DMS79 (cell line): Measurements from ENCODE around the gene CD200.

Experiments used
- DNase-seq: peaks from one replicate; lab custom pipeline; 2025; lab: John Stamatoyannopoulos, UW

CD200 gene

GRCh38 chr3:112333381-112334317 lies 693 bp downstream of the CD200 start:
- peak; percentile 13 for DNase-seq

- no peak for DNase-seq
Observed at GRCh38 chr3:112334691-112335433, 1.9 kb downstream of the CD200 start.

GRCh38 chr3:112335434-112335781 lies 2.5 kb downstream of the CD200 start:
- no peak for DNase-seq

GRCh38 chr3:112338021-112338726 lies 5.2 kb downstream of the CD200 start:
- DNase-seq, result no peak

GRCh38 chr3:112338727-112339056 lies 5.7 kb downstream of the CD200 start:
- no peak for DNase-seq

GRCh38 chr3:112339134-112339533 lies 6.2 kb downstream of the CD200 start:
- no peak for DNase-seq

GRCh38 chr3:112339609-112340008 lies 6.7 kb downstream of the CD200 start:
- no peak for DNase-seq

- no peak for DNase-seq
Observed at GRCh38 chr3:112341386-112341785, 8.4 kb downstream of the CD200 start.

GRCh38 chr3:112345681-112346080 lies 12.7 kb downstream of the CD200 start:
- DNase-seq, result no peak

GRCh38 chr3:112346491-112347122 lies 13.7 kb downstream of the CD200 start:
- no peak for DNase-seq

- no peak for DNase-seq
Observed at GRCh38 chr3:112348943-112349342, 16.0 kb downstream of the CD200 start.

- no peak for DNase-seq
Observed at GRCh38 chr3:112349557-112349956, 16.6 kb downstream of the CD200 start.

- no peak for DNase-seq
Observed at GRCh38 chr3:112350018-112350810, 17.3 kb downstream of the CD200 start.

- DNase-seq, result no peak
Observed at GRCh38 chr3:112351036-112351435, 18.1 kb downstream of the CD200 start.

- DNase-seq, result no peak
Observed at GRCh38 chr3:112351823-112352222, 18.9 kb downstream of the CD200 start.

- DNase-seq, result no peak
Observed at GRCh38 chr3:112352720-112353119, 19.8 kb downstream of the CD200 start.

GRCh38 chr3:112353365-112353764 lies 20.4 kb downstream of the CD200 start:
- DNase-seq, result no peak

- DNase-seq, result no peak
Observed at GRCh38 chr3:112354642-112355306, 21.8 kb downstream of the CD200 start.

GRCh38 chr3:112355307-112355687 lies 22.3 kb downstream of the CD200 start:
- DNase-seq, result no peak

- no peak for DNase-seq
Observed at GRCh38 chr3:112357930-112358780, 25.2 kb downstream of the CD200 start.
